ENCODE results near the gene SPPL2B. TPM values are rescaled to one million over a fixed set of nuclear protein-coding genes. Genes with fewer than 3 reads are reported as not detected.
"Not testable (repeated sequence)": the region's sequence is repeated elsewhere in the genome, so short reads cannot be mapped to it uniquely, and the experiment has no call there.

Gene SPPL2B, protein sequence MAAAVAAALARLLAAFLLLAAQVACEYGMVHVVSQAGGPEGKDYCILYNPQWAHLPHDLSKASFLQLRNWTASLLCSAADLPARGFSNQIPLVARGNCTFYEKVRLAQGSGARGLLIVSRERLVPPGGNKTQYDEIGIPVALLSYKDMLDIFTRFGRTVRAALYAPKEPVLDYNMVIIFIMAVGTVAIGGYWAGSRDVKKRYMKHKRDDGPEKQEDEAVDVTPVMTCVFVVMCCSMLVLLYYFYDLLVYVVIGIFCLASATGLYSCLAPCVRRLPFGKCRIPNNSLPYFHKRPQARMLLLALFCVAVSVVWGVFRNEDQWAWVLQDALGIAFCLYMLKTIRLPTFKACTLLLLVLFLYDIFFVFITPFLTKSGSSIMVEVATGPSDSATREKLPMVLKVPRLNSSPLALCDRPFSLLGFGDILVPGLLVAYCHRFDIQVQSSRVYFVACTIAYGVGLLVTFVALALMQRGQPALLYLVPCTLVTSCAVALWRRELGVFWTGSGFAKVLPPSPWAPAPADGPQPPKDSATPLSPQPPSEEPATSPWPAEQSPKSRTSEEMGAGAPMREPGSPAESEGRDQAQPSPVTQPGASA
- 100 to 1,000 TPM; 166 to 175 TPM for total RNA-seq
- 10 to 100 TPM; 10.5 to 17.3 (median 11.0) TPM for polyA plus RNA-seq
- 43.4 to 179 (median 97.1) reads per million in 6 experiments for total RNA-seq

DNA sequence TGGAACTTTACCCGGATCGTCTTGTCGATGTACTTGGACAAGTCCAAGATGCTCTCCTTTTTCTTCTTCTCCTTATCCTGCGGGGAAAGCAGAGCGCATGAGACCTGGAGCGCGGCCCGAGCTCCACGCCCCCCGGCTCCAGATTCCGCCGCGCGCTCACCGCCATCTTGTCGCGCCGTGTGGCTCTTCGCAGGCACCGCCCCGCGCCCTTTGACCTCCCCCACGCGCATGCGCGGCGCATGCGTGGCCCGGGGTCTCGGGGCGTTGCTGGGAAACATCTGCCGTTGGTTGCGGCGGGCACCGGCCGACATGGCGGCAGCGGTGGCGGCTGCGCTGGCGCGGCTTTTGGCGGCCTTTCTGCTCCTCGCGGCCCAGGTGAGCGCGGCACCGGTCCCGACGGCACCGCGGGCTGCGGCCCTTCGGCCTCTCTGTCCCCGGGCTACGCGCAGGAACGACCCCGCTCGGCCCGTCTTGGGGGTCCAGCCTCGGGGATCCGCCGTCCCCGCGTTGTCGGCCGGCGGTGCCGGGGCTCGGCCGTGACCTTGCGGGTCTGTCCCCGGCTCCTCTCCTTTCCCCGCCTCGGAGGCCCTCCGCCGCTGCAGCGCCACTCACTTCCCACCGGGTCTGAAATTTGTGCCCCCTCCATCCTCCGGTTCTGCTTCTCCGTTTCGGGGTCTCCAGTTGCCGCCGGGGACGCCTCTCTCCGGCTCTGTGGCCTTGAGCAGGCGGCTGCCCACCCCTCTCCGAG, at the start of gene SPPL2B, which contains the start of gene LSM7:
TSS of gene SPPL2B (plus strand) at position 284 of the 748 bp plus-strand sequence. CDS start at position 310, 26 bp downstream.
TSS of gene LSM7 (minus strand) at position 186 of the 748 bp plus-strand sequence. CDS start at position 166, 20 bp downstream.
- Mint-ChIP-seq H3K27me3 (no peaks in the 10 kb centered on the region), H3K9me3 (no peaks in the 10 kb centered on the region), H3K27ac (peak within 1 kb of the TSS; percentile 94 to 100 (median 99)), H3K4me1 (peaks cover 39 to 80% (median 75%) of the 10 kb centered on the region in 4 donors), H3K36me3 (peaks cover 0 to 24% (median 10%) of the 10 kb centered on the region in 3 donors), H3K4me3 (peak within 1 kb of the TSS; percentile 95 to 100 (median 99))
- ATAC-seq (peak; percentile 63 to 70), DNase-seq (peak; percentile 88 to 96 (median 92))
- POLR2A ChIA-PET = interaction anchor here (0.5 to 1.7 kb wide), 19 partner anchors 9 to 1465 kb away, joined by 3 to 11 read pairs (median 4); partner anchors contain the start of genes LMNB2, PLEKHJ1 and TIMM13

DNA sequence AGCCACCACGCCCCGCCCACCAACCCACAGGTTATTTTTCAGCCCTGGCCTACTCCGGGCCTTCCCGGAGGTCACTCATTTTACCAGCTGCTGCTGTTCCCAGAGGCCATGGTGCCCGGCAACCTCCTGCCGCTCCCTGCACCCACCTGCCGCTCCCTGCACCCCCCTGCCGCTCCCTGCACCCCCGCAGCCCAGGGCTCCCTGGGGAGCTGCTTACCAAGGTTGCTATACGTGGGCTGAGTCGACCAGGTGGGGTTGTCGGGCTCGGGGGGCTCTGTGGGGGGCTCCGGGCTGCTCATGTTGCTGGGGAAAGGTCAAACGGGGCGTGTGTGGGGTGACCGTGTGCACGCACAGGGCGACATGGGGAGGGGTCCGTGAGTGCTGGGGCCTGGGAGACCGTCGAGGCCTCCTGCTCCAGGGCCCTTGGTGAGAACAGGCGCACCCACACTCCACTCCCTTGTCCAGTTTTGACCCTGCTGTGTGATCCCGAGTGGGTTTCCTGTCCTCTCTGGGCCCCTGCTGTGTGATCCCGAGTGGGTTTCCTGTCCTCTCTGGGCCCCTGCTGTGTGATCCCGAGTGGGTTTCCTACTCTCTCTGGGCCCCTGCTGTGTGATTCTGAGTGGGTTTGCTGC, 47.7 kb upstream of the SPPL2B start:
- DNase-seq (no peak), ATAC-seq (no peak)
- Mint-ChIP-seq H3K9me3 (no peaks in the 10 kb centered on the region), H3K27me3 (no peaks in the 10 kb centered on the region), H3K36me3 (peaks cover 0 to 5% (median 0%) of the 10 kb centered on the region in 3 donors), H3K4me1 (peaks cover 10 to 25% (median 18%) of the 10 kb centered on the region in 4 donors), H3K4me3 (no peak overlapping the region), H3K27ac (peak overlapping the region in 2 of 10 donors; percentile 24 to 36)
- POLR2A ChIA-PET = interaction anchor here (0.5 to 12.1 kb wide), 3 partner anchors 5 to 112 kb away, joined by 3 to 132 read pairs (median 5); partner anchors contain the start of gene PEAK3

- peak overlapping the region in 3 of 10 donors; percentile 13 to 57 (median 46) for H3K27ac Mint-ChIP-seq
- ATAC-seq = not testable (repeated sequence)
These were observed 47.0 kb upstream of the SPPL2B start for GRCh38 chr19:2281265-2282061.

GRCh38 chr19:2282062-2282861, 46.2 kb upstream of the SPPL2B start, which contains the start of gene PEAK3:
PEAK3 (minus strand) TSS chr19:2282175; CDS start chr19:2280931, 1,244 bp downstream.
- peaks cover 9 to 21% (median 16%) of the 10 kb centered on the region in 4 donors for H3K4me1 Mint-ChIP-seq
- peak within 1 kb of the TSS in 9 of 10 donors; percentile 13 to 82 (median 58) for H3K27ac Mint-ChIP-seq
- DNase-seq (peak in 2 of 10 donors; percentile 31 to 41), ATAC-seq (peak; percentile 55 to 64)
- H3K4me3 Mint-ChIP-seq = peak within 1 kb of the TSS; percentile 46 to 83 (median 68)
- H3K36me3 Mint-ChIP-seq = peaks cover 0 to 2% (median 0%) of the 10 kb centered on the region in 3 donors
- H3K9me3 Mint-ChIP-seq = no peaks in the 10 kb centered on the region
- H3K27me3 Mint-ChIP-seq = no peaks in the 10 kb centered on the region
- POLR2A ChIA-PET = interaction anchor here (0.6 to 8.7 kb wide), 13 partner anchors 7 to 1420 kb away, joined by 3 to 132 read pairs (median 4); partner anchors contain the start of gene PLEKHJ1

More at GRCh38 chr19:2281265-2282061, 47.0 kb upstream of the SPPL2B start:
- not testable (repeated sequence) for H3K36me3 Mint-ChIP-seq, H3K9me3 Mint-ChIP-seq, DNase-seq, H3K27me3 Mint-ChIP-seq
- peaks cover 10 to 25% (median 18%) of the 10 kb centered on the region in 4 donors for H3K4me1 Mint-ChIP-seq
- peak overlapping the region in 9 of 10 donors; percentile 36 to 83 (median 67) for H3K4me3 Mint-ChIP-seq
- POLR2A ChIA-PET = interaction anchor here (0.5 to 12.1 kb wide), 13 partner anchors 4 to 1421 kb away, joined by 3 to 132 read pairs (median 4); partner anchors contain the start of gene PEAK3

- H3K9me3 Mint-ChIP-seq = no peaks in the 10 kb centered on the region
- DNase-seq (no peak), ATAC-seq (no peak)
- H3K27me3 Mint-ChIP-seq = no peaks in the 10 kb centered on the region
- no peaks in the 10 kb centered on the region for H3K36me3 Mint-ChIP-seq
- POLR2A ChIA-PET = interaction anchor here (0.7 to 8.7 kb wide), 6 partner anchors 8 to 337 kb away, joined by 3 to 132 read pairs (median 4); partner anchors contain the start of gene PLEKHJ1
- peak overlapping the region in 5 of 10 donors; percentile 14 to 82 (median 64) for H3K27ac Mint-ChIP-seq
- H3K4me1 Mint-ChIP-seq = peaks cover 9 to 24% (median 15%) of the 10 kb centered on the region in 4 donors
- H3K4me3 Mint-ChIP-seq = peak overlapping the region; percentile 40 to 83 (median 65)
These were observed 45.6 kb upstream of the SPPL2B start for GRCh38 chr19:2282862-2283237.

- DNase-seq = no peak
- Mint-ChIP-seq H3K27ac (no peak overlapping the region), H3K27me3 (no peaks in the 10 kb centered on the region), H3K4me3 (no peak overlapping the region), H3K9me3 (no peaks in the 10 kb centered on the region), H3K36me3 (no peaks in the 10 kb centered on the region), H3K4me1 (peaks cover 13 to 35% (median 24%) of the 10 kb centered on the region in 4 donors)
- POLR2A ChIA-PET = interaction anchor here (0.6 to 8.7 kb wide), 4 partner anchors 9 to 190 kb away, joined by 3 to 132 read pairs (median 3); partner anchors contain the start of gene AMH
- no peak for ATAC-seq
These were observed 44.5 kb upstream of the SPPL2B start for GRCh38 chr19:2283835-2284507.

DNA sequence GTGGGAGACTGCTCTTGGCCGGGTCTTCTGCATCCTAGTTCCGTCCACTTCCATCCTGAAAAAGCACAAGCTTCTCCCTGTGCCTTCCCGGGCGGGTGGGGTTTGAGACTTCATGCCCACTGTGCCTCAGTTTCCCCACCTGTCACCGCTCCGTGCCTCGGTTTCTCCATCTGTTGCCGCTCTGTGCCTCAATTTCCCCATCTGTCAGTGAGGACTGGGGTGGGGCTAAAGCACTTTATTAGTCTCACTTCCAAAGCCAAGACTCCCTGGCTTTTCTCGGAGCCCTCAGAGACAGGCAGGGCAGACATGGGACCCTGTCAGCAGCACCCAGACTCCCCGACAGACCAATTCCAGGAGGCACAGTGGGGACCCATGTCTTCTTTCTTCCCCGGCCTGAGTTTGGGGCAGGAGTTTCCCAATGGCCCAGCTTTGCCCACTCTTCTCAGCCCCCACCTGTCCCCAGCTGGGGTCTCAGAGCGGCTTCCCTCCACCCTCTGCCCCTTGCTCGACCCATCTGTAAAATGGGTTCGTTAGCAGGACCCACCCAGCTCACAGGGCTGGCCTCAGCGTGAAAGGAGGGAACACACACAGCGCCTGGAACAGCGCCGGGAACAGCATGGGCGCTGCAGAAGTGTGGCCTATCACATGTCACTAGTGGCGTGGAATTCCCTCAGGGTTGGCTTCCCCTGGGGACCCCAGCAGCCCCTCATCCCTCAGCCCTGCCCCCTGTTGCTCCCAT, 41.9 kb upstream of the SPPL2B start:
- Mint-ChIP-seq H3K9me3 (no peaks in the 10 kb centered on the region), H3K27ac (peak overlapping the region in 1 of 10 donors; percentile 51), H3K27me3 (no peaks in the 10 kb centered on the region), H3K4me3 (peak overlapping the region in 1 of 10 donors; percentile 12), H3K36me3 (peaks cover 0 to 4% (median 0%) of the 10 kb centered on the region in 3 donors), H3K4me1 (peaks cover 21 to 41% (median 33%) of the 10 kb centered on the region in 4 donors)
- no peak for DNase-seq
- POLR2A ChIA-PET = interaction anchor here (0.5 to 8.7 kb wide), 4 partner anchors 11 to 33 kb away, joined by 3 to 132 read pairs (median 3); no protein-coding TSS in a partner anchor
- no peak for ATAC-seq

DNA sequence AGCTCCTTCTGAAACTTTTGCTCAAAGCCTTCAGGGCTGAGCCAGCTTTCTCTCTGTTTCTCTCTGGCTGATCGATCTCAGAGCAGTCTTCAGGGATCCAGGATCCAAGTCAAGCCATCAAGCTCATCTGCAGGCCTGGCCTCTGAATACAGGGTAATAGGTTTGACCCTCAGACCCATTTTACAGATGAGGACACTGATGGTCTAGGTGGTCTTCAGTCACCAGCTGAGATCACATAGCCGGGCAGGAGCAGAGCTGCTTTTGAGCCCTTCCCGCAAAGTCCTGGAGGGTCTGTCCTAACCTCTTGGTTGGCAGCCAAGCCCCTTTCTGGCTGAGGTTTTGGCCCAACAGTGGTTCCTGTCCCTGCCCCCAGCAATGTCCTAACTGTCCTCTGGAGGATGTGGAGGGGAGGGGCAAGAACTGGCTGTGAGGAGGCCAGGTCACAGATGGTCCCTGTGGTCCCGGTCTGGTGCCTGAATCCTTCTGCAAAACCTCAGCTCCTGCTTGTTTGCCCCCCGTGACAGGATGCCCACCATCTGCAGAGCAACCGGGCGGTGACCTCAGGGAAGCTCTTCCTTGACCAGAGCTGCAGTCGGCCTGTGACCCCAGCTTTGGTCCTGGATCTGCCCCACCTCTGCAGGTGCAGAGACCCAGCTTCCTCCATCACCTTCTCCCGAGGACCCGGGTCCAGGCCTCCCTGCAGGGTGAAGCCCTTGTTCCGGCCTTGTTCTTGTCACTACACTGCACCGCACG, 40.7 kb upstream of the SPPL2B start:
- H3K9me3 Mint-ChIP-seq = no peaks in the 10 kb centered on the region
- H3K27ac Mint-ChIP-seq = peak overlapping the region in 8 of 10 donors; percentile 25 to 92 (median 88)
- DNase-seq = no peak
- H3K4me1 Mint-ChIP-seq = peaks cover 17 to 39% (median 25%) of the 10 kb centered on the region in 4 donors
- H3K36me3 Mint-ChIP-seq = peaks cover 0 to 12% (median 0%) of the 10 kb centered on the region in 3 donors
- POLR2A ChIA-PET = interaction anchor here (0.5 to 8.7 kb wide), 7 partner anchors 13 to 106 kb away, joined by 3 to 132 read pairs (median 3); partner anchors contain the start of genes LSM7 and SPPL2B
- peak overlapping the region in 3 of 10 donors; percentile 88 to 96 (median 88) for H3K4me3 Mint-ChIP-seq
- no peak for ATAC-seq
- H3K27me3 Mint-ChIP-seq = no peaks in the 10 kb centered on the region
